ENCODE results near the gene TENM3.

DNA sequence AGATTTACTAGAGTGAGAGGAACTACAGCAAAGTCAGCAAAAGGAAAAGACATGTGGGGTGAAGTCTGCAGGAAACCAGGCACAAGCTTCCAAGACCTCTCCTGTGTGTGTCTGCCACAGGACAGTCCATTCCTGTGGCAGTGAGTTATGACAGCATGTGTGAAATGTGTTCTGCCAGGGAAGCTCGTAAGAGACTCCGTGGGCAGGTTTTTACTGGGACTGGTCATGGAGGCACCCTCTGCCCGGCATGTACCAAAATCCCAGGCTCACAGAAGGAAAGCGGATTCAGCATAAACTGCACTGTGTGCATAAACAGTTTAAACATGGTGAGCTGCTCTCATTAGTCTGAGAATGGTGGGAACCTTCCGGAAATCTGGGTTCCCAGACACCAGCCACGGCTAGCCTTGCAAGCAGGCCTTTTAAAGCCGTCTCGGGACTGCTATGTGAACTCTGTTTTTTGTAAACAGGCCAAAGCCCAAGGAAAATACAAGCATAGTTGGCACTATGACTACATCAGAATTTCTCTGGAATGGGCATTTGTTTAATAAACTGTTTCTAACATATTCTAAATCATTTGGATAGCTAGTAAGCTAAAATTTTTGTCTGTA is 288.5 kb downstream of the TENM3 start:
- TF ChIP-seq CTCF (IDR thresholded peaks at IDR 0.05; ENCODE audit: control extremely low read depth in 1 of 3, insufficient read depth in 1 of 3, low read depth in 1 of 3, low read length in 3 of 3) (no peak), RBBP5 (IDR thresholded peaks at IDR 0.05; ENCODE audit: borderline replicate concordance, low read depth, low read length) (no peak), MAFK (IDR thresholded peaks at IDR 0.05; ENCODE audit: low read depth, low read length) (no peak), CBX8 (IDR thresholded peaks at IDR 0.05; ENCODE audit: borderline replicate concordance, low read depth, low read length) (no peak)
